Stimulated activated CD4-positive, alpha-beta T cell treated with anti-CD3 and anti-CD28 coated beads, Interleukin-1b, Interleukin-23, amount 100 ng/mL, for 24 hours (primary cell): ENCODE results near the gene TPD52L3.
A peak's percentile ranks its signal among the peaks of the same experiment; 100 is the strongest.

Source experiments
- DNase-seq, 4 experiments: peaks; one replicate each; pipeline ENCODE4 v3.0.0-alpha.2; 2020; ENCODE audit warnings: low read depth in 4 of 4, low spot score in 1 of 4

TPD52L3 gene

DNA sequence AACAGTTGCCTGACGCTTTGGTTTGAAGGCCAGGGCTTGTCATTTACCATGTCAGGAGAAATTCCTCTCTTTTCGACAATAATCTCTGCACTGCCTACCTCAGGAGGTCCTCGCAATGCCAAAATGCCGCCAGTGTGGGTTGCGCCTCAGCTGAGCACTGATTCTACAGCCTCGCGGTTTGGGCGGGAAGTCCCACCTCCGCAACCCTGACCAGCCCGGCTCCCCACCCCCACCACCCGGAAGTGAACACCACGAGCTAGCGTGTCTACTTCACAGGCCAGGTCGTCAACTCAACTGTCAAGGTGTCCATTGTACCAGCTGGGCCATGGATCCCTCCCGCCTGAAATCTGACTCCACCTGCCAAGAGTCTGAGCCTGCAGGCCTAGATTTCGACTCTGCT is at the start of gene TPD52L3:
Gene TPD52L3 (plus strand): TSS at position 273 of the 400 bp plus-strand sequence. CDS start 221 bp downstream, outside the sequence.
- DNase-seq = no peak

DNA sequence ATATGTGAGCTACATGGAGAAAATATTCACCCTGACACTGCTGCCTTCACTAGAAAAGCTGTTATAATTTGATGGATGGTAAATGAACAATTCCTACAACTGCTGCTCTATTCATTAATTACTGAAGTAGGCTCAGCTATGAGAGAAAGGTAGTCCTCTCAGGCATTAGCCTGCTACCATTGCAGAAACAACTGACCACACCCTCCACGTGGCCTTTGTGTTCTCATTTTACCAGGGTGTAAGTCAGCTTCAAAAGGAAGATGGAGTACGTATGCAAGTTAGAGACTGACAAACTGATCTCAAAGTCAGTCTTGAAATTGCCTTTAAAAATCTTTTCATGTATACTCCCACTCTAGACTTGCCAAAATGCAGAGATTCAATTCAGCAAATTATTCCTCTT is 26.3 kb upstream of the TPD52L3 start:
- DNase-seq = no peak

DNA sequence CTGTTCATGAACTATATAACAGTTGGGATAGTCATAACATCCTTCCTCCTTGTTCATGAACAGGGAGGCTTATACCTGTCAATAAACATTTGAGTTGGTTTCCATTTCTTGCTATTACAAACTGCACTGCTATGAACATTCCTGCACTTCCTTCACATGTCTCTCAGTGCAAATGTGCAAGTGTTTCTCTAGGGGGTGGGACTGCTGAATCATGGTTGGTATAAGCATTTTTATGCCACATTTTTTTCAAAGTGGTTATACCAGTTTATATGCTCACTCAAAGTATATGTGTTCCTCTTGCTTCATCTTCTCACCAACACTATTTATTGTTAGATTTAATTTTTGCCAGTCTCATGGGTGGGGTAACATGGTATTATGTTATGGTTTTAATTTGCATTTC is 25.8 kb upstream of the TPD52L3 start:
- DNase-seq = no peak

DNA sequence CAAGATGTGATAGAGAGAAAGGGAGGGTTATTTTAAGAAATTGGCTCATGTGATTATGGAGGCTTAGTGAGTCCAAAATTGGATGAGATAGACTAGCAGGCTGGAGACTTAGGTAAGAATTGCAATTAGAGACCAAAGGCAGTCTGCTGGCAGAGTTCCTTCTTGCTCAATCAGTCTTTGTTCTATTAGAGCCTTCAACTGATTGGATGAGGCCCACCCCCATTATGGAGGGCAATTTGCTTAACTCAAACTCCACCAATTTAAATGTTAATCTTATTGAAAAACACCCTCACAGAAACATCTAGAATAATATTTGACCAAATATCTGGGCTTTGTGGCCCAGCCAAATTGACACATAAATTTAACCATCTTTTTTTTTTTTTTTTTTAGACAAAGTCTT is 23.9 kb upstream of the TPD52L3 start:
- DNase-seq = no peak

DNA sequence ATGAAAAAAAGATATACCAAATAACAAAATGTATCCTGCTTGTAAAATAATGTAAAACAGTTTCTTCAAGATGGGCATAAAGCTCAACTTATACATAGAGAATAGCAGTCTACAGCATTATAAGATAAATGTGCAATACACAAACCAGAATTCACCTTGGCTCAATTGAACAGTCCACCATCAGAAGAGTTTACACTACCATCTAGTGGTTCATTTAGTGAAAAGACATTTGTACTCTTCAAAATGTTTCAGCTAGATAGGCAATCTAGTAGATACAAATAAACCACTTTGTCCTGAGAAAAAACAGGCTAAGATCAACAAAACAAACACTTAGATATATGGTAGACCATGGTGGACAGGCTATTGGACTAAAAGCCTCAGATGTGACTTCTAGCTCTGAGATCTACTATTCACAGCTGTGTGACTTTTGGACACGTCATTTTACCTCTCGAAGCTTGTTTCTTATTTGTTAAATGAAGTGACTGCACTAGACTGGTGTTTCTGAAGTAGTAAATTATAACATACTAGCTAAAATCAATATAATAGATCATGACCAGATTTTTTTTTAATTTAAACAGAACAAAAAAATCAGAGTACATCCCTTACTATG is 22.1 kb upstream of the TPD52L3 start:
- DNase-seq = no peak

DNA sequence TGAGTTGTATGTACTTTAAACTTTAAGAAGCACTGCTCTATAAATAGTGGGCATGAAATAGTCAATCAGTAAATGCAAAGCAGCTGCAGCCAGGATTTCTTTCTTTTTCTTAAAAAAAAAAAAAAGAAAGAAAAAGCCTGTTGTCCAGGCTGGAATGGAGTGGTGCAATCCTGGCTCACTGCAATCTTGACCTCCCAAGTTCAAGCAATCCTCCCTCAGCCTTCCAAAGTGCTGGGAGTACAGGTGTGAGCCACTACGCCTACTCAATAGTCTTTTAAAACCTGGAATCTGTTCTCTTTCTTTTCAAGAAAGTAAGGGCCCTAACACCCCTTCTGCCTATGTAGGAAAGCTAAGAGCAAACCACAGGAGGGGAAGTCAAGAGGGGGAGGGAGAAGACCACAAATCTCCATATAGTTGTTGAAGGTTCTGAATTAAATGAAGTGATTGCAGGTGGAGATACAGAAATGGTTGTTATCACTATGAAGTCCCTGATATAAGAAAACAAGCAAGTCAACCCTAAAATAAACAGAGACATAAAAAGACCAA is 20.6 kb upstream of the TPD52L3 start:
- no peak for DNase-seq

DNA sequence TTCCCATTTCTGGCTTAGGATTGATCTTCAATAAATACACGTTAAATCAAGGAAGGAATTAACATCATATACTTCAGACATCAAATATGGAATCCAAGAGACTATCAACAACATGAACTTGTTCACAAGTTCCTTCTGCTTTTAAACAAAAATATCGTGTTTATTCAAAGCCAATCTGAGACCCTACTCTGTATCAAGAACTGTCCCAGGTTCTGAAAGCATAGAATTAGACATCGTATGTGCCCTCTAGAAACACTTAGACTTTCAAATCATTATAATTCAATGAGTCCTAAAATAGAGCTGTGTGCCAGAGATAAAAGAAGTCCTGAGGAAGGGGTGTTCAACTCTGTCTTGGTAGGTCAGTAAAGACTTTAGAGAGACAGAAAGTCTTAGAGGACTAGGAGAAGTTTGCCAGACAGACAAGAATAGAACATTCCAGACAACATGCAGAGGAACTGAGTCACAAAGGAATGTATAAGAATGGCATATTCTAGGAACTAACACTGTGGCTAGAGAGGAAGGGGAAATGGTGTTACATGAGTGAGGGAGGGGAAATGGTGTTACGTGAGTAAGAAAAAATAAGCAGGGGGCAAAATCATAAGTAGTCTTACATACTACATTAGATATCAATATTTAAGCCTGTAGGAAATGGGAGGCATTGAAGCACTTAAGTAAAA is 2.9 kb downstream of the TPD52L3 start:
- DNase-seq = no peak

DNA sequence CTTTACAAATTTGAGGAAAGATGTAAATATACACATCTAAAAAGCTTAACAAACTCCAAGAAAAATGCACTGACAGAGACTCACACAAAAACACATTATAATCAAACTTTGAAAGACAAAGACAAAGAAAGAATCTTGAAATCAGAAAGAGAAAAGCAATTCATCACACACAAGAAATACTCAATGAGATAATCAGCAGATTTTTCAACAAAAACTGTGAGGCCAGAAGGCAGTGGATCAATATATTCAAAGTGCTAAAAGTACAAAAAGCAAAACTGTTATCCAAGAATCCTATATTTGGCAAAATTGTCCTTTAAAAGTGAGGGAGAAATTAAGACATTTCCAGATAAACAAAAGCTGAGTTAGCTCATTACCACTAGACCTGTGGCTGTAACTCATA is 6.1 kb downstream of the TPD52L3 start:
- DNase-seq = no peak

DNA sequence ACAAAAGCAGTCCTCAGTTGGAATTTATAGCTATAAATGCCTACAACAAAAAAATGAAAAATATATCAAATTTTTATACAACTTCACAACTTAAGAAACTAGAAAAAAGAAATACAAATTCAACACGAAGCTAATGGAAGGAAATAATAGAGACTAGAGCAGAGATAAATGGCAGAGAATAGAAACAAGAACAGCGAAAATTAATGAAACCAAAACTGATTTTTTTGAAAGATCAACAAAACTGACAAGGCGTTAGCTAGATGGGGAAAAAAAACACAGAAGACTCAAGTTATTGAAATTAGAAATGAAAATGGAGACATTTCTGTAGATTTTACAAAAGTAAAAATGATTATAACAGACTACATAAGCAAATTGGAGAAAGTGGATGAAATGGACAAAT is 20.6 kb downstream of the TPD52L3 start:
- DNase-seq = no peak

DNA sequence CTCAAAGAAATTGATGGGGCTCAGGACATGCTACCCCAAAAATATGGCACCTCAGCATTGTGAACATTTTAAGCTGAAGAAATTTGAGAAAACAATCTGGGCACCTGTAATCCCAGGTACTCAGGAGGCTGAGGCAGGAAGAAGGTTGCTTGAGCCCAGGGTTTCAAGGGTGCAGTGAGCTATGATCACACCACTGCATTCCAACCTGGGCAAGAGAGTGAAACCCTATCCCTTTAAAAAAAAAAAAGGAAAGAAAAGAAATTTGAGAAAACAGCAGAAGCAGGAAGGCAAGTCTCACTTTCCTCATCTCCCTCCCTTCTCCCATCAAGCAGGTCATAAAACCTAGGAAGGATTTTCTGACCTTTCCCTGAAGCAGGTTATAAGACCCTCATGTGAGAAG is 23.6 kb downstream of the TPD52L3 start:
- no peak for DNase-seq

DNA sequence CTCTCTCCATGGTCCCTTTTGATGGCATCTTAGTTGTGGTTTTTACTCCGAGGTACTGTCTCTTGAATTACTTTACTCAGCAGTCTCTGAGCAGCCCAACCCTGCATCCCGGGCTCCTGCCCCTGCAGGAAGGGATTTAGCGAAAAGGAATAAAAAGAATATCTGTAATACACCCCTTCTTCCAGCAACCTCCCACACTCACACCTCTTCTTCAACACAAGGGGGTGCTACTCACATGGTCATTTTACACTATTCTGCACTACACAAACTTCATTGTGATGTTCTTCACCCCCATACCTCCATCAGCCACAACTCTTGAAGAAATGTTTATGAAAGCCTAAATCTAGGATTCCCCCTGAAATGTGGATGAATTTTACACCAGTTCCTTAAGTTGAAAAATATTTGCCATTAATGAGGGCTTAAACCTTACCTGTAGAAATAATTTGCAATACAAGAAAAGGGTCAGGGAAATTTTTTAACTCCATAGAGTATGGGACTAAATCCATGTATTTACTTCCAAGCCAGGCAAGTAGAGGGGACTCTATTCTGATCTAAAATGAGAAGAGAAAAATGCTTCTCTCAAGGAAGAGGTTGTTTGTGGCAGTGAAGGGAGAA is 26.0 kb downstream of the TPD52L3 start:
- DNase-seq = peak in 2 of 4 experiments; percentile 2 to 6

DNA sequence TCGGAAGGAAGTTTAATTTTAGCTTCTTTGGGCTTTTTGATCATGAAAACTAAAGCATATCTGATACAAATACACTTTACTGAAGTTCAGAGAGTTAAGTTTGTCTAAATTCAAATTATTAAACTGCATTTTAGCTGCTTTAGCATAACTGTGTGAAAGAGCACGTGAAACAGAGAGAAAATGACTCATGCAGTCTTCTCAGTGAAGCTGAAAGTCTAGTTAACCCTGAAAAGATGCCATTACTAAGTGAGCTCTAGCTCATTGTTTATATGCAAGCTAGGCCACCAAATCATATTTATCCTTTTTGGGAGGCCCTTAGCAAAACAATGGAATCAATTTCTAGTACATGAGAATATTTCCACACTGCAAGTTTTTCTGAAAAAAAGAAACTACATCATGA is 27.6 kb downstream of the TPD52L3 start:
- no peak for DNase-seq

DNA sequence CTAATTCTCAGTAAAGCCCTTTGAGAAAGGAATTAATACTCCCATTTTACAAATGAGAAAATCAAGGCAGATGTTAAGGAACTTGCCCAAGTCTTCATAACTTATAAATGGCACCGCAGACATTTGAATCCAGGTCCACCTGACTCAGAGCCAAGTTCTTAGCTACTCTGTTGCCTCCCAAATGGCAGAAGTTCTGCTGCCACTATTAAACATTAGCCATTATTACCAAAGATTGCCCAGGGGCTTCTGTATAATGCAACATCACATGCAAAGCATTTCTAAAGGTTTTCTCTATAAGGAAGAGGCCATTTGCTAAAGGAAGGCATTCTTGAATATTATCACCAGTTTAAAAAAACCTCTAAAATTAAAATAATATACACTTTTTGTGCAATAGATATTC is 28.3 kb downstream of the TPD52L3 start:
- DNase-seq = no peak

DNA sequence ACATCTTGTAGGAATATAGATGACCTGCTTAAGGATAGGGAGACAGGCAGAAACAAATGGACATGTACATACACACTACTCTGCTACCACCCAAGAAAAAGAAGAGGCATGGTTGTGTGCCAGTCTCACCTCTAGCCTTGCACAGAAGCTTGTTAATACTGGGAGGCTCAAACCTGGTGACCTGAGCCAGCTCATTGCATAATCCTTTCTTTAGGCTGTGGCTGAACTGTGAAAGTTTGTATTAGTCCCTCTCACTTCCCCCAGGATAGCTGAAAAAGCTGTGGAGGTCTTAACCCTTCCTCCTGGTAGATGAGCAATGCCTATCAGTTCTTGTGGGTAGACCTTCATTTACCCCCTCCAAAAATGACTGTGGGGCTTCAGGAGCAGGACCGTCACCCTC is 28.7 kb downstream of the TPD52L3 start:
- no peak for DNase-seq

DNA sequence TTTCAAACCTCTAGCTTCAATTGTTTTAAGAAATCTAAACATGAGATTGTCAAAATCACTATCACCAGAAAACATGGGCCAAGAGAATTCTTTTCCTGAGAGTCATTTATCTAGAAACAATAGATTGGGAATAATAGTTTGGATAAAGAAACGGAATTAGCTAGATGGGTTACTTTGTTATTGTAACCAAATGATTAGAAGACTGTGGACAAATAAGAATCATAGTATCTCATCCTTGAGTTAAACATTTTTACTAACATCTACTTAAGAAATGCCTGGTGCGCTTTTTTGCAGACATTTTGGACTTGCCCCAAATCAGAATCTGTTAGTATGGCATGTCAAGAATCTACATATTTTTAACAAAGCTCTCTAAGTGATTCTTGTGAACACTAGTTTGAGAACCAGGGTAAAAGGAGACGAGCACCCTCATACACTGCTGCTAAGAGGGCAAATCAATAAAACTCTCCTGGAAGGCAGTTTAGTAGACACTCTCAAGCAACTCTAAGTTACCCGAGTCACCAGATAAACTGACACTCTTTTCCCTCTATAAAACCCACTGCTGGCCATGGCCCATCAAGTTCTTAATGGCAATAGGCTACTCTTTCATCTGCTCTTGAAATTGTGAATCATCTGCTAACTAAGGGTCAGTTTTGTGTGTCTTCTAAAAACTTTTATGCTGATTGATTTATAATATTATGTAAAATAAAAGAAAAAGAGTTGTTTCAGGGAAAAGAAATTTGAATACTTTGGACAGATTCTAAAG is 39.1 kb downstream of the TPD52L3 start:
- DNase-seq = no peak

DNA sequence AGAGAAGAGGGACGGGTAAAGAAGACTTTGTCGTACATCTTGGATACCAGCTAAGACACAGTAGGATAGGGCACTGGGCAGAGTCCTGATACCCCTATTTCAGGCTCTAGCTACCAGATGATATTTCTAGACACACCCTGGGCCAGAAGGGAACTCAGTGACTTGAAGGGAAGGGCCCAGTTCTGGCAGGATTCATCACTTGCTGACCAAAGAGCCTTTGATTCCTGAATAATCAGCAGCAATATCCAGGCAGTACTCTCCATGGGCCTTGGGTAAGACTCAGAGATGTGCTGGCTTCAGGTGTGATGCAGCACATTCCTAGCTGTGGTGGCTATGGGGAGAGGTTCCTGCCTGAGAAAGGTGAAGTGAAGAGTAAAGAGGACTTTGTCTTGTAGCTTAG is 40.7 kb downstream of the TPD52L3 start:
- DNase-seq = no peak
